Fibroblast of lung (primary cell): Measurements from ENCODE around the gene CREB5.

Experiments used
- CTCF ChIP-seq, 2 donors: IDR thresholded peaks in 1 of 2; conservative IDR thresholded peaks in 1 of 2; 1 replicate in 1 of 2; 2 replicates in 1 of 2; pipeline ENCODE4 v1.5.1; 2011 to 2012; ENCODE audit warnings: low read length in 2 of 2, control low read depth in 1 of 2, inconsistent platforms in 1 of 2, low read depth in 1 of 2, mild to moderate bottlenecking in 1 of 2
- EZH2 ChIP-seq: IDR thresholded peaks from 2 replicates; pipeline ENCODE4 v1.5.1; 2012; ENCODE audit warnings: low read length, control low read depth, mild to moderate bottlenecking; ENCODE audit errors: missing control alignments

DNA sequence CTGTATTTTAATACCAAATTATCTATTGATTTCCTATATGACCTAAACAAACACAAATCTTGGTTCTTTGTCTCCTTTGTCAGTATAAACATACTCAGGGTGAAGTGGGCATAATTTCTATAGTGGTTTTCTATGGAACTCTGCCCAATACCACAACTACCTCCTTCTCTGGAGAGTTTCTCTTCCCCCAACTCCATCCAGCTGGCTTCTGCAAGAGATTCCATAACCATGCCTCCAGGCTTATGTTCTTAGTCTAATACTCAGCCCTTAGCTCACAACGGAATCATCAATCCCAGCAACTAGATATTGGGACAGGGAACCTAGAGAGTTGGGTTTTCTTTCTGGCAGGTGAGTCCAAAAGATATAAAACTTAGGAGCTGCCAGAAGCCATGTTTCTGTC is 418.5 kb downstream of the CREB5 start:
- TF ChIP-seq CTCF (conservative IDR thresholded peaks at IDR 0.05 in 1 of 2, IDR thresholded peaks at IDR 0.05 in 1 of 2; ENCODE audit: low read depth in 1 of 2, low read length in 2 of 2) = no peak
- TF ChIP-seq EZH2 = no peak
